ENCODE data around the gene TCERG1.

- TF ChIP-seq EP300 (IDR thresholded peaks at IDR 0.05) (no peak), CTCF (IDR thresholded peaks at IDR 0.05) (no peak)
Observed at GRCh38 chr5:146515473-146516150, 68.5 kb downstream of the TCERG1 start.
